ENCODE measurements around the gene CYP3A4. TPM values are rescaled to one million over a fixed set of nuclear protein-coding genes. Genes with fewer than 3 reads are reported as not detected.
"Not testable (repeated sequence)": the region's sequence is repeated elsewhere in the genome, so short reads cannot be mapped to it uniquely, and the experiment has no call there.

The CYP3A4 gene
- total RNA-seq, 2 experiments from 2014 or later = not detected

DNA sequence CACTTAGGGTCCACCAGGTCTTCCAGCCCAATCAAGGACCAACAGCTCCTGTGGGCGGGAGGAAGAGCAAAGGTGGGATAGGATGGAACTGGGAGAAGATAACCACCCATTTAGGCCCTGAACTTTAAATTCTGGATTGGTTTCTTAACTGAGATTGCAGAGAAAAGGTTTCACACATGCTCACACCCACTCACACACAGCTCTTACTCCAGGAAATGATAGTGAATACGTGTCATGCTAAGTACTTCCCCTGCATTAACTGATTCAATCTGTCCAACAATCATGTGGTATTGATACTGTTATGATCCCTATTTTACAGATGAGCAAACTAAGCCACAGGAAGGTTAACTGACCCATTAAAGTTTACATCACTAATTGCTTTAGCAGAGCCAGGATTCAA is 4.6 kb upstream of the CYP3A4 start:
- Mint-ChIP-seq H3K36me3 (ENCODE audit: low read depth) (no peaks in the 10 kb centered on the region), H3K4me3 (no peak overlapping the region), H3K9me3 (no peaks in the 10 kb centered on the region), H3K4me1 (peaks cover 15% of the 10 kb centered on the region), H3K27ac (no peak overlapping the region), H3K27me3 (no peaks in the 10 kb centered on the region)
- CTCF ChIA-PET = no interaction called here
- POLR2A ChIA-PET = no interaction called here
- no peak for DNase-seq

DNA sequence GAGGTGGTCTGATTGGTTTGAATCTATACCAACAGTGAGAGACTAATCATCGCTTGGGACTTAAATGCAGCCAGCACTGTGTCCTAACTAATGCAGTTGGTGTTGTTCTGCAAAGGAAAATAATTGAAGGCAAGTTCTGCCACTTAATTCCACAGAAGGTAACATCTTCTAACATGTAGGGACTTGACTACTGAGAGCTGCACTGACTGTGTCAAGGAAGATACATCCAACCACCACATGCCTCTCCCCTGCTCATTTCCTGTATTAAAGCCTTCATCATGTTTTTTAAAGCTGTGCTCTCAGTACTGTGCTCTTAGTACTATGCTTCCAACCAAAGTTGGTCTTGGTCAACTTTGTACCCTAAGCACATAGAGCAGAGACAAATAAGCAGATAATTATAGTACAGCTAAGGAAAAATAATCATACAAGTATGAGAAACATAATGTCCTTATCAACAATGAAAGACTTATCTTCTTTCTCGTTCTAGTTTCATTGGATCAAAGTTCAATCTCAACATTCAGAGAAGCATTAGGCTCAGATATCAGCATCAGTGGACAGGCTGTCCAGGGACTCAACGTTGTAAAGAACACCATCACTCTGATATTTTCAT is 2.8 kb upstream of the CYP3A4 start:
- H3K9me3 Mint-ChIP-seq = no peaks in the 10 kb centered on the region
- H3K27me3 Mint-ChIP-seq = no peaks in the 10 kb centered on the region
- CTCF ChIA-PET = interaction anchor here (1.1 kb wide), 1 partner anchor 11 kb away, joined by 5 read pairs; no protein-coding TSS in a partner anchor
- H3K36me3 Mint-ChIP-seq (ENCODE audit: low read depth) = no peaks in the 10 kb centered on the region
- H3K27ac Mint-ChIP-seq = no peak overlapping the region
- peaks cover 15% of the 10 kb centered on the region for H3K4me1 Mint-ChIP-seq
- DNase-seq = no peak
- H3K4me3 Mint-ChIP-seq = no peak overlapping the region
- POLR2A ChIA-PET = no interaction called here

DNA sequence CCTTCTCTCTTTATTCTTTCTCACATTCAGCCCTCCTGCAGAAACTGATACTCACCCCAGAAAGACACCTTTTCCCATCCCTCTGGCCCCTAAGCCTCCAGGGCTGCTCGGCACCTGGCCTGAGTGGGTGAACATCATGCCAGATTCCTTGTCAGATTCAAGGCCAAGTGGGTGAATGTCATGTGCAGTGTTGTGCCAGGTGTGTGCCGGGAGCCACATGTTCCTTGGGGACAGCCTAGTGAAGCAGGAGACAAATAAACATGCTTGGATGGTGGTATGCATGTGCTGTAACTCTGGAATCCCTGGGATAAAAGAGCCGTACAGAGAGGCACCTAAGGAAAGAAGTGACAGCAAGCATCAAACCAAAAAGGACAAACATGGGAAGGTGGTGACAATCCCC is 1.7 kb upstream of the CYP3A4 start:
- H3K4me3 Mint-ChIP-seq; POLR2A ChIA-PET; DNase-seq; CTCF ChIA-PET; H3K36me3 Mint-ChIP-seq (ENCODE audit: low read depth); H3K9me3 Mint-ChIP-seq; H3K27me3 Mint-ChIP-seq; H3K27ac Mint-ChIP-seq: not testable (repeated sequence)
- H3K4me1 Mint-ChIP-seq = peaks cover 15% of the 10 kb centered on the region

DNA sequence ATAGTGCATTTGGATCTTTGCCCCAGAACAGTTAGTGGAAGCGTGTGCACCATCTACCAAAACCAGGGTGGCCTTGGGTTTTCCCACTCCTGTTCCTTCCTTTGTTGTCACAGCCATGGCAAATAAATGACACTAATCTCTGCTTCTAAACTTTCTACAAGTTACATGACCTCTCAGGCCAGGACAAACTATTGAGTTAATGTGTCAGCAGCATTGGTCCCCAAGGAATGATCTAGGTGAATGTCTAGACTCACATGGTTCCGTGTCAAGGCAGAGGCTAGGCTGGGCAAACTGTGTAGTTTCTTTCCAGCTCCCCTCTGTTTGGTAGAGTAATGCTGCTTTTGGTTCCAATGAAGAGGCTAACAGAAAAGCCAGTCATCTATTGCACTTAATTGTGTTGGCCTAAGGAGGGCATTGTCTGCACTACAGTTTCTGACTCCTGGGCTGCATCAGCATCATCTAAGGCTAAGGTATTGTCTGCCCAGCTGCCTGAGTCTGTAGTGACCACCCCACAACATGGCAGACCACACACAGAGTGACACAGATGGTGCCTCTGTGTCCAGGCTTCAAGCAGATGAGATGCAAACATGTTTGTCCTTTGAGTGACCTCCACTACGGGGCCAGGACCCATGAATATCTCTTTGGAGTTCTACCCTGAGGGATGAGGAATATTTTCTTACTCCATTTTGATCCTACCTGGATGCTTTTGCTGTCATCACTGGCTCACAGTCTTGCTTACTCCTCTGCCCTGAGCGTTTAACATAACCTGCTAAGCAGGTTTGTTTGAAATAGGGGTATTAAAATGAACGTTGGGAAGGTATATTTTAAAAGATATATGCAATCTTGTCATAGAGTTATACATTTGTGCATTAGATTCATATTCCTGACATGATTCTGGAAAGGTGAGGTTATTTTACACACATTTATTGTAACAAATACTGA is 1.7 kb downstream of the CYP3A4 start:
- Mint-ChIP-seq H3K9me3 (no peaks in the 10 kb centered on the region), H3K36me3 (ENCODE audit: low read depth) (no peaks in the 10 kb centered on the region), H3K27ac (no peak overlapping the region), H3K4me3 (no peak overlapping the region), H3K27me3 (peaks cover 12% of the 10 kb centered on the region), H3K4me1 (peaks cover 10% of the 10 kb centered on the region)
- no peak for DNase-seq
- ChIA-PET POLR2A (no interaction called here), CTCF (no interaction called here)

DNA sequence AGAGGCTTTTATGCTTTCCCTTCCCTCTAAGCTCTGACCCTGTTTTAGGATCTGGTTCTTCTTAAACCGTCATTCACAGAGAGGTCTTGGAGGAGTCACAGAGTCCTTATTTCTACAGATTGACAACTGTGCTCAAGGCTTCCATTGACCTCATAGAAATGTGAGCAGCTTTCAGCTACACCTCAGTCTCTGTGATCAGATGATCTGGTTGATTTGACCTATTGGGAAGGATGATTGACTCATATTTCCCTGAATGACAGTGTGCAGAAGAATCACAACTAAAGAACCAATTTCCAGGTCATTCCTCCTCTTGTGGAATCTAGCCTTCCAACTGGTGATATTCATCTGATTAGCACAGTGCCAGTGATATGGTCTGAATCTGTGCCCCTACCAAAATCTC is 3.4 kb downstream of the CYP3A4 start:
- Mint-ChIP-seq H3K27ac (no peak overlapping the region), H3K9me3 (no peaks in the 10 kb centered on the region), H3K27me3 (peaks cover 26% of the 10 kb centered on the region), H3K4me1 (no peaks in the 10 kb centered on the region), H3K36me3 (ENCODE audit: low read depth) (no peaks in the 10 kb centered on the region), H3K4me3 (no peak overlapping the region)
- CTCF ChIA-PET = no interaction called here
- no peak for DNase-seq
- POLR2A ChIA-PET = no interaction called here

DNA sequence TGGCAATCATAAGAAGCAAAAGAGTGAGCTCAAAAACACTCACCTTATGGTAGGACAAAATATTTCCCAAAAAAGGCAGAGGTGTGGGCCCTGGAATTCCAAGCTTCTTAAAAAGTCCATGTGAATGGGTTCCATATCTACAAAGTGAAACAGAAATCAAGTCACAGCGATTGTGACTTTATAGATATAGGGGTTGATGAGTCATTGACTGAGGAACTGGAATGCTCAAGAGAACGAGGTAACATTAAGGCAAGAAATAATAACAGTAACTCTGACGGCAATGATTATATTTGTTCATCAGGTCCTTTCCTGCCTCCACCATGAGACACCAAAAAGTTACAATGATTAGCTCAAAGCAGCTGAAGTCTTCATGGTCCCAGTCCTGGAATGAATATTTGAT is 4.0 kb downstream of the CYP3A4 start:
- H3K4me3 Mint-ChIP-seq = no peak overlapping the region
- no peaks in the 10 kb centered on the region for H3K9me3 Mint-ChIP-seq
- H3K4me1 Mint-ChIP-seq = no peaks in the 10 kb centered on the region
- POLR2A ChIA-PET = no interaction called here
- H3K27ac Mint-ChIP-seq = no peak overlapping the region
- peaks cover 32% of the 10 kb centered on the region for H3K27me3 Mint-ChIP-seq
- no peaks in the 10 kb centered on the region for H3K36me3 Mint-ChIP-seq (ENCODE audit: low read depth)
- CTCF ChIA-PET = no interaction called here
- DNase-seq = no peak

DNA sequence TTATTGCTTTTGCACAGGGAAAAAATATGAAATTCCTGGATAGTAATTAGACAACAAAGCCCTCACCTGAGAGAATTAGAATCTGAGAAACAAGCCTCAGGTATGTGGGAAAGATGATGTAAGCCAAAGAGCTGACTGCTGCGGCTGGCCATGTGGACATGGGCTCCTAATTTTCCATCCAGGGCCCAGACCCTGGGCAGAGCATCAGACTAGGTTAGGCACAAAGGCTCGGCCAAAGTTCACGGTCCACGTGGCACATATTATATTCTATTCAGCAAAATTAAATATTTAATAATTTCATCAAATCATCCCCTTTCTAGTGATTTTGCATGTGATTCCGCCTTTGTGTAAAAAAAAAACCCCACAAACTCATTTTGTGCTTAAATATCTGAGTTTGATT is 5.1 kb downstream of the CYP3A4 start:
- POLR2A ChIA-PET = no interaction called here
- H3K4me3 Mint-ChIP-seq = no peak overlapping the region
- CTCF ChIA-PET = no interaction called here
- H3K4me1 Mint-ChIP-seq = no peaks in the 10 kb centered on the region
- DNase-seq = no peak
- H3K27me3 Mint-ChIP-seq = peaks cover 43% of the 10 kb centered on the region
- H3K36me3 Mint-ChIP-seq (ENCODE audit: low read depth) = no peaks in the 10 kb centered on the region
- H3K27ac Mint-ChIP-seq = no peak overlapping the region
- H3K9me3 Mint-ChIP-seq = no peaks in the 10 kb centered on the region

DNA sequence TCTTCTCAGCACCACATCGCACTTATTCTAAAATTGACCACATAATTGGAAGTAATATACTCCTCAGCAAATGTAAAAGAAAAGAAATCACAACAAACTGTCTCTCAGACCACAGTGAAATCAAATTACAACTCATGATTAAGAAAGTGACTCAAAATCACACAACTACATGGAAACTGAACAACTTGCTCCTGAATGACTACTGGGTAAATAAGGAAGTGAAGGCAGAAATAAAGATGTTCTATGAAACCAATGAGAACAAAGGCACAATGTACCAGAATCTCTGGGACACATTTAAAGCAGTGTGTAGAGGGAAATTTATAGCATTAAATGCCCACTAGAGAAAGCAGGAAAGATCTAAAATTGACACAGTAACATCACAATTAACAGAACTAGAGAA is 10.6 kb downstream of the CYP3A4 start:
- DNase-seq; H3K36me3 Mint-ChIP-seq (ENCODE audit: low read depth); POLR2A ChIA-PET; CTCF ChIA-PET; H3K9me3 Mint-ChIP-seq; H3K4me1 Mint-ChIP-seq; H3K27ac Mint-ChIP-seq; H3K4me3 Mint-ChIP-seq: not testable (repeated sequence)
- peaks cover 69% of the 10 kb centered on the region for H3K27me3 Mint-ChIP-seq

DNA sequence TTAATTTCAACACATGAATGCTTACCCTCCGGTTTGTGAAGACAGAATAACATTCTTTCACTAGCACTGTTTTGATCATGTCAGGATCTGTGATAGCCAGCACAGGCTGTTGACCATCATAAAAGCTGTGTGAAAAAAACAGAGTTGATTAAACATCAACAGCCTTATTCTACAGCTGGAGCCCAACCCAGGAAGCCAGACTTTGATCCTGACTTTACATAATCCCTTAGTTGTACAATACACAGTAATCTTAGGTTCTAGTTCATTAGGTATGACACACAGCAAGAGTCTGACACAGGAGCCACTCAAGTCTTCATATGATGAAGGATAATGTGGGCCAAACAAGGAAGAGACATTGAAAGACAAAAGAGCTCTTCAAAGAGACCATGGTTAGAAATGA is 11.4 kb downstream of the CYP3A4 start:
- ChIA-PET CTCF (no interaction called here), POLR2A (no interaction called here)
- H3K9me3 Mint-ChIP-seq = no peaks in the 10 kb centered on the region
- peaks cover 10% of the 10 kb centered on the region for H3K4me1 Mint-ChIP-seq
- DNase-seq = no peak
- peaks cover 64% of the 10 kb centered on the region for H3K27me3 Mint-ChIP-seq
- H3K4me3 Mint-ChIP-seq = no peak overlapping the region
- H3K27ac Mint-ChIP-seq = no peak overlapping the region
- H3K36me3 Mint-ChIP-seq (ENCODE audit: low read depth) = no peaks in the 10 kb centered on the region

DNA sequence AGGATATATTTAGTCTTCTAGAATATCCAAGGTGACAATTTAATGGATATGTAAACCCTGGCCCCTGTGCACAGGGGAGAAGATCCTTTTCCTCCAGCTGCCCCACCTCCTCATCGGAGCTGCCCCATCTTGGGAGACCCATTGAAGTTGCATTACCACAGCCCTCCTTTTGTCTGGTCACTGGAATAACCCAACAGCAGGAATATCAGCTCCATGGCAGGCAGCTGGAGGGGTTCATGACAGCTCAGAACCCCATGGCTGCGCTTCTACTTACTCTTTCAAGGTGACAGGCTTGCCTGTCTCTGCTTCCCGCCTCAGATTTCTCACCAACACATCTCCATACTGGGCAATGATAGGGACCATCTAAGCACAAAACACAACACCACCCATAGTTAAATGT is 14.5 kb downstream of the CYP3A4 start:
- H3K27me3 Mint-ChIP-seq = peaks cover 39% of the 10 kb centered on the region
- peaks cover 13% of the 10 kb centered on the region for H3K4me1 Mint-ChIP-seq
- H3K4me3 Mint-ChIP-seq; POLR2A ChIA-PET; H3K36me3 Mint-ChIP-seq (ENCODE audit: low read depth); H3K9me3 Mint-ChIP-seq; H3K27ac Mint-ChIP-seq; CTCF ChIA-PET; DNase-seq: not testable (repeated sequence)

DNA sequence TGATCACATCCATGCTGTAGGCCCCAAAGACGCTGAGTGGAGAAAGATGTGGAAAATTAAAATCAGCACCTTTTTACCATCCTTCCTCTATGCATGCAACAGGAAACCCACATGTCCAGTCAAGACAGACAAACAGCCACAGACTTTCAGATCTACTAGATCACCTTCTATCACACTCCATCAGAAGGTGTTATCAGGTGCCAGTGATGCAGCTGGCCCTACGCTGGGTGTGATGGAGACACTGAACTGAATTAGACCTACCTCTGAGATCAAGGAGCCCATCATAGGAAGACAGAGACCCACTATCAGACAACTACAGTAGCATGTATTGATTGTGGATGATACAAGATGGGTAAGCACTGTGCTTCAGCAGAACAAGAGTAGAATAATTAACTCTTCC is 15.5 kb downstream of the CYP3A4 start:
- H3K36me3 Mint-ChIP-seq (ENCODE audit: low read depth) = no peaks in the 10 kb centered on the region
- no peak overlapping the region for H3K27ac Mint-ChIP-seq
- no peak for DNase-seq
- H3K27me3 Mint-ChIP-seq = peaks cover 29% of the 10 kb centered on the region
- ChIA-PET POLR2A (no interaction called here), CTCF (no interaction called here)
- H3K4me3 Mint-ChIP-seq = no peak overlapping the region
- H3K4me1 Mint-ChIP-seq = peaks cover 13% of the 10 kb centered on the region
- no peaks in the 10 kb centered on the region for H3K9me3 Mint-ChIP-seq

DNA sequence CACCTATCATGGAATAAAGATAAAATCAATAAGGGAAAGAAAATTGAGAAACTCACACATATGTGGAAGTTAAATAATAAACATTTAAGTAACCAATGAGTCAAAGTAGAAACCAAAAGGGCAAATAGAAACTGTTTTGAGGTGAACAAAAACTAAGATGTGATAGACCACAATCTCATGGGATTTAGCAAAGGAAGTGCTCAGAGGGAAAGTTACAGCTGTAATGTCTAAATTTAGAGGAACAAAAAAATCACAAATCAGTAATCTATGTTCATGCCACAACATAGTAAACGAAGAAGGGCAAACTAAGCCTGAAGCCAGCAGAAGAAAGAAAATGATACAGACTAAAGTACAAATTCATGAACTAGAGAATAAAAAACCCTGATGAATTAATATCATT is 16.3 kb downstream of the CYP3A4 start:
- Mint-ChIP-seq H3K36me3 (ENCODE audit: low read depth) (no peaks in the 10 kb centered on the region), H3K9me3 (no peaks in the 10 kb centered on the region), H3K27me3 (peaks cover 25% of the 10 kb centered on the region), H3K4me1 (peaks cover 13% of the 10 kb centered on the region), H3K4me3 (no peak overlapping the region), H3K27ac (no peak overlapping the region)
- no peak for DNase-seq
- CTCF ChIA-PET = no interaction called here
- POLR2A ChIA-PET = no interaction called here

DNA sequence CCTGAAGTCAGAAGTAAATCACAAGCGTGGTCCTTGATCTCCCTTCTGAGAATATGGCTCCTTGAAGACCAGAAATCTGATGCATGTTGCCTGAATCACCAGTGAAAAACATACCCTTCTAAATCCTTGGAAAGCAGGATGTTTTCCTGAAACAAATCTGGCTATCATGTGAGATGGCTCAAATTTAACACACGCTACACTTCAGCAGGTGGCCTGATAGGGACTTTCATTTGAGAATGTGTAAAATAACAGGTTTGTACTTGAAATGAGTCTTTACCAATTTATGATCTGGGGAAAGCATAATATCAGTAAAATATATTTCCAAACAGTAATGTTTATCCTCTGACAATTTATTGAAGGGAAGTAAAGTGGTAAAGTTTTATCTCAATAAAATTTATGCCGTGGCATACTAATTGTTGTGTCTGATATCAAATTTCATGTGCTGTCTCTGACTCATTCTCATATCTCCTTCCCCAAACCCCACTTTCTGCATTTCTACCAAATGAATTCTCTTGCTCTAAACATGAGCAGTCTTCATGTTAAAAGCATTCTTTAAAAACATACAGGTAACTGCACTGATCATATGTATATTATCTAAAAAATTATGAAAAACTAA is 17.4 kb downstream of the CYP3A4 start:
- peaks cover 13% of the 10 kb centered on the region for H3K4me1 Mint-ChIP-seq
- ChIA-PET CTCF (no interaction called here), POLR2A (no interaction called here)
- DNase-seq = no peak
- no peaks in the 10 kb centered on the region for H3K9me3 Mint-ChIP-seq
- H3K27me3 Mint-ChIP-seq = peaks cover 16% of the 10 kb centered on the region
- H3K27ac Mint-ChIP-seq = no peak overlapping the region
- no peak overlapping the region for H3K4me3 Mint-ChIP-seq
- H3K36me3 Mint-ChIP-seq (ENCODE audit: low read depth) = no peaks in the 10 kb centered on the region

Measured in activated CD4-positive, alpha-beta T cell treated with anti-CD3 and anti-CD28 coated beads, Interleukin-2, amount 10 ng/mL, durations not matched to agents 7 days and 5 days (primary cell).